NCI-H446 treated with DMSO at 0.1 percent for 48 hours (cell line): ENCODE measurements around the gene KDM7A.
"Not testable (repeated sequence)": the region's sequence is repeated elsewhere in the genome, so short reads cannot be mapped to it uniquely, and the experiment has no call there.

Experiments
- DNase-seq: peaks from one replicate; lab custom pipeline; 2025; lab: John Stamatoyannopoulos, UW

Gene KDM7A

GRCh38 chr7:140176811-140177702, at the start of gene KDM7A:
Gene KDM7A (minus strand): TSS chr7:140176983. CDS start chr7:140176937, 46 bp downstream.
- peak; percentile 80 for DNase-seq

GRCh38 chr7:140225562-140226249, 48.9 kb upstream of the KDM7A start:
- no peak for DNase-seq

- no peak for DNase-seq
Measured at GRCh38 chr7:140223515-140224221, 46.9 kb upstream of the KDM7A start.

- DNase-seq: no peak
Measured at GRCh38 chr7:140222814-140223213, 46.0 kb upstream of the KDM7A start.

GRCh38 chr7:140219672-140220524, 43.1 kb upstream of the KDM7A start:
- no peak for DNase-seq

- DNase-seq: no peak
Measured at GRCh38 chr7:140218656-140219055, 41.9 kb upstream of the KDM7A start.

- DNase-seq: no peak
Measured at GRCh38 chr7:140217750-140218501, 41.1 kb upstream of the KDM7A start.

GRCh38 chr7:140215281-140215680, 38.5 kb upstream of the KDM7A start:
- no peak for DNase-seq

GRCh38 chr7:140214075-140214684, 37.4 kb upstream of the KDM7A start:
- DNase-seq: peak; percentile 64

GRCh38 chr7:140213684-140214074, 36.9 kb upstream of the KDM7A start:
- no peak for DNase-seq

- DNase-seq: no peak
Measured at GRCh38 chr7:140212100-140212881, 35.5 kb upstream of the KDM7A start.

- DNase-seq: no peak
Measured at GRCh38 chr7:140211698-140212097, 34.9 kb upstream of the KDM7A start.

- DNase-seq: no peak
Measured at GRCh38 chr7:140209866-140210609, 33.3 kb upstream of the KDM7A start.

GRCh38 chr7:140206616-140207389, 30.0 kb upstream of the KDM7A start:
- no peak for DNase-seq

GRCh38 chr7:140205600-140205999, 28.8 kb upstream of the KDM7A start:
- DNase-seq: no peak

GRCh38 chr7:140203556-140203955, 26.8 kb upstream of the KDM7A start:
- DNase-seq: no peak

- DNase-seq: not testable (repeated sequence)
Measured at GRCh38 chr7:140202942-140203341, 26.2 kb upstream of the KDM7A start.

GRCh38 chr7:140201393-140201792, 24.6 kb upstream of the KDM7A start:
- no peak for DNase-seq
